ENCODE measurements around the gene DMD.

DNA sequence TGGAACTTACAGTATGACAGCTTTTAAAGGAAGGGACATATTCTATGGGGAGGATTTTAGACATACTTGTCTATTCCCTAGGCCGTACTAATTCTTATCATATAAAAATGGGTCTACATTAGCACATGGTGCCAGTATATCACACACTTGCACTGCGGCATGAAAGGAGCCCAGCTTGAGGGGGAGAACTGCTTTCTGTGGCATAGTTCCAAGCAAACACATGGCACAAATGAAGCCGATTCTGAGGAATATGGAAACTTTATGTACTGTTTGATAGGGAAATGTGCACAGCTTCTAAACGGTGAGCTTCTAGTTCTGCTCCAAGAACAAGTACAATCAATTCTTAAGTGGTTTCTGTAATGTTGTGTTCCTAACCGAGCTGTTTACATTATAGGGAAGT is 1463.9 kb downstream of the DMD start:
- TF ChIP-seq POLR2A (IDR thresholded peaks at IDR 0.05; ENCODE audit: low read depth, low read length) (no peak), POLR2AphosphoS5 (IDR thresholded peaks at IDR 0.05; ENCODE audit: low read depth, low read length) (no peak)
